ENCODE measurements around the gene R3HDML.
"Not testable (repeated sequence)": the region's sequence is repeated elsewhere in the genome, so short reads cannot be mapped to it uniquely, and the experiment has no call there.

R3HDML gene

DNA sequence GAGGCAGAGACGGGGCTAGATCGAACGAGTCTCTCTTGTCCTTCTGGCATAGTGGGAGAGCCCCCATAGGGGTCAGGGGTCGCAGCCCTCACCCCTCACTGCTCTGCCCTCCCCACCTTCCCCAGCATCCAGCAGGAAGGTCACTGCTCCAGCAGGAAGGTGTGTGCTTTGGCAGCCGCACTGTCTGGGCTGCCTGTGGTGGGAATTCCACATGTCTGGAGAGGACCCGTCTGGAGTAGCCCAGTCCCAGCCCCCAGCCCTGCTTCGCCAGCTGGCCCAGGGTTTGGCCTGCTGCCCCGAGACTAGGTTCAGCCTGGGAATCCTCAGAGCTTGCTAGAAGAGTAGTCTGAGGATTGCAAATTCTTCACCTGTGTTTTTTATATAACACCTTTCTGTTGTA lies 2.5 kb upstream of the R3HDML start:
- no peak for TF ChIP-seq POLR2A (IDR thresholded peaks at IDR 0.05; ENCODE audit: low read depth, low read length)
- TF ChIP-seq POLR2AphosphoS5 (IDR thresholded peaks at IDR 0.05; ENCODE audit: low read depth, low read length): no peak
- TF ChIP-seq TAF1 (IDR thresholded peaks at IDR 0.05; ENCODE audit: borderline replicate concordance, low read depth, low read length): no peak
- FAIRE-seq (no peak), DNase-seq (ENCODE audit: insufficient read length) (no peak)

GRCh38 chr20:44334709-44335108 lies 2.1 kb upstream of the R3HDML start:
- TF ChIP-seq POLR2AphosphoS5 (IDR thresholded peaks at IDR 0.05; ENCODE audit: low read depth, low read length) (no peak), POLR2A (IDR thresholded peaks at IDR 0.05; ENCODE audit: low read depth, low read length) (no peak), TAF1 (IDR thresholded peaks at IDR 0.05; ENCODE audit: borderline replicate concordance, low read depth, low read length) (no peak)
- no peak for DNase-seq (ENCODE audit: insufficient read length)
- no peak for FAIRE-seq

DNA sequence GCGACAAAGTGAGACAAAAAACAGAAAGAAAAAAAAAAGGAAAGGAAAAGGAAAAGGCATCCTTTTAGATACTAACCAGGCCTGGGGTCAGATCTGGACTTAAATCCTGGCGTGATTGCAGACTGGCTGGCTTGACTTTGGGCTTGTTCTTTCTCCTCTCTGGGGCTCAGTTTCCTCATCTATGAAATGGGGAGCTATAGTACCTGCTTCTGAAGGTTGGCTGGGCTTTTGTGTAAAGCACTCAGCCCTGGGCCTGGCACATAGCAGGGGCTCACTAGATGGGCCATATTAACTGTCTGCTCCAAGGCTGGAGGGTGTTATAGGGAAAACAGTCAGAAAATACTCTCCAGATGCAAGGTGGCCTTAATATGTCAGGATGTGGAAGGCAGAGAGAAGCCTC lies 1.2 kb upstream of the R3HDML start:
- TF ChIP-seq TAF1 (IDR thresholded peaks at IDR 0.05; ENCODE audit: borderline replicate concordance, low read depth, low read length): no peak
- TF ChIP-seq POLR2A (IDR thresholded peaks at IDR 0.05; ENCODE audit: low read depth, low read length): no peak
- TF ChIP-seq POLR2AphosphoS5 (IDR thresholded peaks at IDR 0.05; ENCODE audit: low read depth, low read length): no peak
- DNase-seq (ENCODE audit: insufficient read length) (no peak), FAIRE-seq (no peak)

DNA sequence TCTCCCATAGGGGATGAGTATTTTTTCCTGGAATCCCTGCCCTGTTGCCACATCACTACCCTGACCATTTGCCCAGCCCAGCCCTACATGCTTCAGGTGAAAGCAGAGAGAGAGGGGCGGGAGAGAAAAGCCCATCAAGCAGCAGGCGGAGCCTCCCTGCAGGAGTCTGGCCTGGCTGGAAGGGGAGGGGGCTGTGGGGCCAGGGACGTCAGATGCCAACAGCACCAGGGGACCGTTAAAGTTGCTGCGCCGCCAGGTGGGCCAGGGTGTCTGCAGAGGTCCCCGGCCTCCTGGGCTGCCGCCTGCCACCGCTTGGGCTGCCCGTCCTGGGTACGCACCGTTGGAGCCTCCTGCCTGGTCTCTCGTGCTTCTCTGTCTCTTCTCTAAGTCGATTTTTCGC lies 757 bp upstream of the R3HDML start:
- DNase-seq (ENCODE audit: insufficient read length): no peak
- TF ChIP-seq POLR2AphosphoS5 (IDR thresholded peaks at IDR 0.05; ENCODE audit: low read depth, low read length) (no peak), TAF1 (IDR thresholded peaks at IDR 0.05; ENCODE audit: borderline replicate concordance, low read depth, low read length) (no peak), POLR2A (IDR thresholded peaks at IDR 0.05; ENCODE audit: low read depth, low read length) (no peak)
- FAIRE-seq: no peak

DNA sequence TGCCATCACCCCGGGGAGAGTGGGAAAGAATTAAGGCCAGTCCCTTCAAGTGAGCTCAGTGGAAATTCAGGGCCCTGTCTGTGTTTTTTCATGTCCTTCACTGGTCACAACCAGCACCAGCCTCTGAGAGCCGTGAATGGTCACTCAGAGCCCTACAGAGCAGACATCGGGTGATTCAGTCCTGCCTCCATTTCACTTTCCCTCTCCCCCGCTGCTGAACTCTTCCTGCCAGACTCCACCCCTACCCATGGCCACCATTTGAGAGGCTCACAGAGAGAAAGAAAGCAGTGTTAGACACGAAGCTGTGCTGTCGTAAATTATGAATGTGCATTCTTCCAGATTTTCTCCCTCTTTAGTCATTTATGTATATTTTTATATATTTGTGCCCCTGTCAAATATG lies 5.4 kb downstream of the R3HDML start:
- TF ChIP-seq POLR2AphosphoS5 (IDR thresholded peaks at IDR 0.05; ENCODE audit: low read depth, low read length) (no peak), POLR2A (IDR thresholded peaks at IDR 0.05; ENCODE audit: low read depth, low read length) (no peak), TAF1 (IDR thresholded peaks at IDR 0.05; ENCODE audit: borderline replicate concordance, low read depth, low read length) (no peak)
- FAIRE-seq: no peak

GRCh38 chr20:44343162-44343675 lies 6.4 kb downstream of the R3HDML start:
- FAIRE-seq (no peak), DNase-seq (ENCODE audit: insufficient read length) (no peak)
- TF ChIP-seq TAF1 (IDR thresholded peaks at IDR 0.05; ENCODE audit: borderline replicate concordance, low read depth, low read length) (no peak), POLR2AphosphoS5 (IDR thresholded peaks at IDR 0.05; ENCODE audit: low read depth, low read length) (no peak), POLR2A (IDR thresholded peaks at IDR 0.05; ENCODE audit: low read depth, low read length) (no peak)

More for the DNA sequence above, 5.4 kb downstream of the R3HDML start:
- no peak for DNase-seq (ENCODE audit: insufficient read length)

DNA sequence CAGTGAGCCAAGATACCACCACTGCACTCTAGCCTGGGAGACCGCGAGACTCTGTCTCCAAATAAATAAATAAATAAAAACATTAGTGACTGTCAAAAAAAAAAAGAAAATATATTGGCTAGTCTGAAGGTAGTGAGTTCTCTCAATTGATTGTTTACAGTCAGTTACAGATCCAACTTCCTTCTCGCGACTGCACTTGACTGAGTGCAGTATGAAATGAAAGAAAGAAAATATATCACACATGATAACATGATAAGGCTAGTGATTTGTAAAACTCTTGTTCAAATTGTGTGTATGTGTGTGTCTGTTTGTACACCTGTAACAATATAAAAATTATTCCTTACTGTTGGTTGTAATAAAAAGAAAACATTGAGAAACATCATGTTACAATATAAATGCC lies 7.9 kb downstream of the R3HDML start:
- DNase-seq (ENCODE audit: insufficient read length) (no peak), FAIRE-seq (no peak)
- TF ChIP-seq POLR2A (IDR thresholded peaks at IDR 0.05; ENCODE audit: low read depth, low read length) (no peak), TAF1 (IDR thresholded peaks at IDR 0.05; ENCODE audit: borderline replicate concordance, low read depth, low read length) (no peak), POLR2AphosphoS5 (IDR thresholded peaks at IDR 0.05; ENCODE audit: low read depth, low read length) (no peak)

DNA sequence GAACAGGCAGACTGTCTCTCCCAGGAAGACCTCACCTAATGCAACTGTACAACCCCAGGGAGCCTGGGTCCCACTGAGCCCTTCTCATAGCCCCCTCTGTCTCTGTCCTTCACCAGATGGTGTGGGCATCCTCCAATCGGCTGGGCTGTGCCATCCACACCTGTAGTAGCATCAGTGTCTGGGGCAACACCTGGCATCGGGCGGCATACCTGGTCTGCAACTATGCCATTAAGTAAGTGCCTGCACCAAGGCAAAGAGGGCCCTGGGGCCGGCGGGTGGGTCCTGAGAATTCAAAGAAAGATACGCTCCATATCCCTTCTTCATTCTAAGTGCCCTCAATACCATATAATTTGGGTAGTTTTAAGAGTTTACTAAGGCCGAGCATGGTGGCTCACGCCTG lies 8.3 kb downstream of the R3HDML start:
- no peak for TF ChIP-seq POLR2AphosphoS5 (IDR thresholded peaks at IDR 0.05; ENCODE audit: low read depth, low read length)
- no peak for TF ChIP-seq POLR2A (IDR thresholded peaks at IDR 0.05; ENCODE audit: low read depth, low read length)
- no peak for TF ChIP-seq TAF1 (IDR thresholded peaks at IDR 0.05; ENCODE audit: borderline replicate concordance, low read depth, low read length)
- DNase-seq (ENCODE audit: insufficient read length): no peak
- no peak for FAIRE-seq

GRCh38 chr20:44345941-44346340 lies 9.1 kb downstream of the R3HDML start:
- not testable (repeated sequence) for FAIRE-seq; DNase-seq (ENCODE audit: insufficient read length)

- FAIRE-seq (no peak), DNase-seq (ENCODE audit: insufficient read length) (no peak)
- TF ChIP-seq POLR2A (IDR thresholded peaks at IDR 0.05; ENCODE audit: low read depth, low read length): no peak
These were observed 11.4 kb downstream of the R3HDML start for GRCh38 chr20:44348168-44348659.

DNA sequence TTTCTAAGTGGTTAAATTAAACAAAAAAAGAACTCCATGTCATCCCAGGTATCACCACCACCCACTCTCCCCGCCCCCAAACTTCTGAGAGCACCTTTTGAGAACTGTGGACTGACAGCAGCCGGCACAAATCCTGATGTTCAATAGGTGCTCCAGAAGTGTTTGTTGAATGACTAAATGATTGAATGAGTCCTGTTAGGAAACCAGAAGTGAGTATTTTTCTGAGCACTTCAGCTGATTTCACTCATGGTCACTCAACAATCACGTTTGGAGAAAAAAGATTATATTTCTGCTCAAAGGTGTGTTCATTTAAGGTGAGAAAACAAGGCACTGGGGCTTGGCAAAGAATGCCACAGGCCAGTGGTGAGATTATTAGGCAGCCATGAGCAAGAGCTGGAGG lies 12.5 kb downstream of the R3HDML start:
- FAIRE-seq (no peak), DNase-seq (ENCODE audit: insufficient read length) (no peak)
- TF ChIP-seq TAF1 (IDR thresholded peaks at IDR 0.05; ENCODE audit: borderline replicate concordance, low read depth, low read length): no peak
- TF ChIP-seq POLR2A (IDR thresholded peaks at IDR 0.05; ENCODE audit: low read depth, low read length): no peak
- TF ChIP-seq POLR2AphosphoS5 (IDR thresholded peaks at IDR 0.05; ENCODE audit: low read depth, low read length): no peak

GRCh38 chr20:44350567-44350966 lies 13.7 kb downstream of the R3HDML start:
- DNase-seq (ENCODE audit: insufficient read length): no peak
- no peak for FAIRE-seq
- no peak for TF ChIP-seq POLR2A (IDR thresholded peaks at IDR 0.05; ENCODE audit: low read depth, low read length)
- no peak for TF ChIP-seq TAF1 (IDR thresholded peaks at IDR 0.05; ENCODE audit: borderline replicate concordance, low read depth, low read length)
- no peak for TF ChIP-seq POLR2AphosphoS5 (IDR thresholded peaks at IDR 0.05; ENCODE audit: low read depth, low read length)

GRCh38 chr20:44354979-44355497 lies 18.2 kb downstream of the R3HDML start:
- FAIRE-seq: no peak
- no peak for DNase-seq (ENCODE audit: insufficient read length)
- TF ChIP-seq POLR2AphosphoS5 (IDR thresholded peaks at IDR 0.05; ENCODE audit: low read depth, low read length) (no peak), TAF1 (IDR thresholded peaks at IDR 0.05; ENCODE audit: borderline replicate concordance, low read depth, low read length) (no peak), POLR2A (IDR thresholded peaks at IDR 0.05; ENCODE audit: low read depth, low read length) (no peak)

Measured in GM12892 (cell line).